ENCODE results near the gene CDKN2AIPNL.

The CDKN2AIPNL gene

GRCh38 chr5:134455466-134455865 lies 43.8 kb upstream of the CDKN2AIPNL start:
- TF ChIP-seq, protein P1, sequence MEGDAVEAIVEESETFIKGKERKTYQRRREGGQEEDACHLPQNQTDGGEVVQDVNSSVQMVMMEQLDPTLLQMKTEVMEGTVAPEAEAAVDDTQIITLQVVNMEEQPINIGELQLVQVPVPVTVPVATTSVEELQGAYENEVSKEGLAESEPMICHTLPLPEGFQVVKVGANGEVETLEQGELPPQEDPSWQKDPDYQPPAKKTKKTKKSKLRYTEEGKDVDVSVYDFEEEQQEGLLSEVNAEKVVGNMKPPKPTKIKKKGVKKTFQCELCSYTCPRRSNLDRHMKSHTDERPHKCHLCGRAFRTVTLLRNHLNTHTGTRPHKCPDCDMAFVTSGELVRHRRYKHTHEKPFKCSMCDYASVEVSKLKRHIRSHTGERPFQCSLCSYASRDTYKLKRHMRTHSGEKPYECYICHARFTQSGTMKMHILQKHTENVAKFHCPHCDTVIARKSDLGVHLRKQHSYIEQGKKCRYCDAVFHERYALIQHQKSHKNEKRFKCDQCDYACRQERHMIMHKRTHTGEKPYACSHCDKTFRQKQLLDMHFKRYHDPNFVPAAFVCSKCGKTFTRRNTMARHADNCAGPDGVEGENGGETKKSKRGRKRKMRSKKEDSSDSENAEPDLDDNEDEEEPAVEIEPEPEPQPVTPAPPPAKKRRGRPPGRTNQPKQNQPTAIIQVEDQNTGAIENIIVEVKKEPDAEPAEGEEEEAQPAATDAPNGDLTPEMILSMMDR (IDR thresholded peaks at IDR 0.05; ENCODE audit: extremely low read depth, missing control alignments) = no peak
- DNase-seq (ENCODE audit: low spot score) = no peak

GRCh38 chr5:134453016-134453415 lies 41.3 kb upstream of the CDKN2AIPNL start:
- TF ChIP-seq, protein P1 (IDR thresholded peaks at IDR 0.05; ENCODE audit: extremely low read depth, missing control alignments) = no peak
- no peak for DNase-seq (ENCODE audit: low spot score)

GRCh38 chr5:134451936-134452505 lies 40.3 kb upstream of the CDKN2AIPNL start:
- TF ChIP-seq, protein P1 (IDR thresholded peaks at IDR 0.05; ENCODE audit: extremely low read depth, missing control alignments) = no peak
- DNase-seq (ENCODE audit: low spot score) = no peak

DNA sequence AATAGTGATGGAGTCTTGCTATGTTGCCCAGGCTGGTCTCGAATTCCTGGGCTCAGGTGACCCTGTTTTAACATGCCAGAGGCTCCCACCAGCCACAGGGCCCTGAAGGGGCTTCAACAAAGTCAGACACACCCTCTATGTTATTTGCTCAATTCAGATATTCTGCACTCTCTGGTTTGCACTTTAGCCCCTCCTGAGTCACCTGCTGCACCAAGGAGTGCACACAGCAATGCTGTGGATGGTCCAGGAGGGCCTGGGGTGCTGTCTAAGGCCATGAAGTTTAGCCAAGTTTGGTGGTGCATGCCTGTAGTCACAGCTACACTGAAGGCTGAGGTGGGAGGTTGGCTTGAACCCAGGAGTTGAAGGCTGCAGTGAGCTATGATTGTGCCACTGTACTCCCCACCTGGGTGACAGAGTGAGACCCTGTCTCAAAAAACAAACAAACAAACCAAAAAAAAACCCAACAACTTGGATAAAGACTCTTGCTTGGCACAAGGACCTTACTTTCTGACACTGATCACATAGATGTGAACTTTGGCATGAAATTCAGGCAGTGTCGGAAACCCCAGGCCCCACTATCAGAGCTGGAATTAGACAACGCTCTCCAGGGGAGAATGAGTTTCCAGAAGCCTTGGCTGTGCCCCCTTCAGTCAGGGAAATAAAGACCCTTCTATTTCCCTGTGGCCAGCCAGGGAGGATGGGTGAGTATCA lies 39.7 kb upstream of the CDKN2AIPNL start:
- TF ChIP-seq, protein P1 (IDR thresholded peaks at IDR 0.05; ENCODE audit: extremely low read depth, missing control alignments) = no peak

GRCh38 chr5:134450374-134450773 lies 38.7 kb upstream of the CDKN2AIPNL start:
- TF ChIP-seq, protein P1 (IDR thresholded peaks at IDR 0.05; ENCODE audit: extremely low read depth, missing control alignments) = no peak
- DNase-seq (ENCODE audit: low spot score) = no peak

More for the DNA sequence above, 39.7 kb upstream of the CDKN2AIPNL start:
- no peak for DNase-seq (ENCODE audit: low spot score)

DNA sequence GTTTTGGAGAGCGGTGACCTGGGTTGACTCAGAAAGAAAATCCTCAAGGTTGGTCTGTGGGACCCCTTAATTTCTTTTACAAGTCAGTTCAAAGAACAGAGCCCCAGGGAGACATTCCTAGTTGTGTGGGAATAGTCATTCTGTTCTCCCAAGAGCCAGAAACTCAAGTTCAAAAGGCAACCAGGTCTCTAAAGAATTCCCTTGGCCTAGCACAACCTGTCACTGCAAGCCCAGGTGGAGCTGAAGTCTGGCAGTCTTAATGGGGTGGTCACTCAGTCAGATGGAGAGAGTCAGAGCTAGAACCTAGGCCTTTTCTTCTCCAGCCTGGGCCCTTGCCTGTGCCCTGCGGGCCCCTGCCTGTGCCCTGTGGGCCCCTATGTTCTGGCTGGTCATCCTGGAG lies 37.5 kb upstream of the CDKN2AIPNL start:
- TF ChIP-seq, protein P1 (IDR thresholded peaks at IDR 0.05; ENCODE audit: extremely low read depth, missing control alignments) = no peak
- DNase-seq (ENCODE audit: low spot score) = no peak

- TF ChIP-seq, protein P1 (IDR thresholded peaks at IDR 0.05; ENCODE audit: extremely low read depth, missing control alignments) = no peak
- no peak for DNase-seq (ENCODE audit: low spot score)
Measured at GRCh38 chr5:134447815-134448520, 36.3 kb upstream of the CDKN2AIPNL start.

Data from GM20000 (cell line).